Large intestine (tissue), 3 donors: ENCODE results near the gene MORN4. TPM values are rescaled to one million over a fixed set of nuclear protein-coding genes. Genes with fewer than 3 reads are reported as not detected.

Experiments used
- DNase-seq, 2 donors: peaks; one replicate each; pipeline versions ENCODE4 v3.0.0 to v3.0.0-alpha.2; 2013
- H3K27ac ChIP-seq: one replicate; pipeline ENCODE4 v1.5.1; 2013; ENCODE audit warnings: low read length
- H3K27me3 ChIP-seq: 2 replicates; pipeline ENCODE4 v1.6.1; 2013; ENCODE audit warnings: low read length; ENCODE audit not compliant: control insufficient read depth, insufficient read depth
- H3K36me3 ChIP-seq: 2 replicates; pipeline ENCODE4 v1.6.1; 2013; ENCODE audit warnings: low read length; ENCODE audit not compliant: control insufficient read depth, insufficient read depth
- H3K4me1 ChIP-seq: one replicate; pipeline ENCODE4 v1.6.1; 2013; ENCODE audit warnings: low read length; ENCODE audit not compliant: control insufficient read depth, insufficient read depth
- H3K4me3 ChIP-seq: one replicate; pipeline ENCODE4 v1.5.1; 2013; ENCODE audit warnings: low read length
- H3K9me3 ChIP-seq: one replicate; pipeline ENCODE4 v1.6.1; 2013; ENCODE audit warnings: mild to moderate bottlenecking, low read depth, low read length, moderate library complexity; ENCODE audit not compliant: control insufficient read depth
- WGBS: methylation state at CpG from one replicate; pipeline ENCODE4 v1.1.5; 2013; ENCODE audit warnings: low lambda C conversion rate; ENCODE audit not compliant: insufficient coverage; 5-methylcytosine and 5-hydroxymethylcytosine counted together
- polyA plus RNA-seq: library from polyadenylated mRNA; unstranded; fragments of 120-200 nt; gene quantifications from one replicate; pipeline ENCODE4 v1.2.1, GENCODE V29; 2013

Gene MORN4
- polyA plus RNA-seq, 1 donor, result 18.7 TPM

DNA sequence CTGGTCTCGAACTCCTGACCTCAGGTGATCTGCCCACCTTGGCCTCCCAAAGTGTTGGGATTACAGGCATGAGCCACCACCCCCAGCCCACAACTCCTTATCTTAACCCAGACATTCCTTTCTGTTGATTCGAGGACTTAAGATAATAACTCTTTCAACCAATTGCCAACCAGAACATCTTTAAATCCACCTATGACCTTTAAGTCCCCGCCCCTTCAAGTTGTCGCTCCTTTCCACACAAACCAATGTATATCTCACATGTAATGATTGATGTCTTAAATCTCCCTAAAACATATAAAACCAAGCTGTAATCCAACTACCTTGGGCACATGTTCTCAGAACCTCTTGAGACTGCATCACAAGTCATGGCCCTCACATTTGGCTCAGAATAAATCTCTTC, 68.5 kb downstream of the MORN4 start:
- no peaks in the 10 kb centered on the region for H3K4me1 ChIP-seq
- no peaks in the 10 kb centered on the region for H3K9me3 ChIP-seq
- 76% methylated on average over 3 of the region's 4 CpGs for WGBS
- no peak overlapping the region for H3K27ac ChIP-seq
- DNase-seq, result no peak
- H3K4me3 ChIP-seq, result no peak overlapping the region
- no peaks in the 10 kb centered on the region for H3K27me3 ChIP-seq
- H3K36me3 ChIP-seq, result no peaks in the 10 kb centered on the region

Other genes starting within 250 kb of the MORN4 start
- gene RRP12, start 232.2 kb downstream of the MORN4 start, polyA plus RNA-seq, result 25.3 TPM
- 138 TPM for gene PGAM1, start 207.3 kb downstream of the MORN4 start, polyA plus RNA-seq
- 39.1 TPM for gene EXOSC1, start 187.5 kb downstream of the MORN4 start, polyA plus RNA-seq
- 30.7 TPM for gene ZDHHC16, start 187.3 kb downstream of the MORN4 start, polyA plus RNA-seq
- 62.5 TPM for gene MMS19, start 135.1 kb downstream of the MORN4 start, polyA plus RNA-seq
- 4.1 TPM for gene UBTD1, start 134.6 kb downstream of the MORN4 start, polyA plus RNA-seq
- 0.13 TPM for gene ANKRD2, start 60.7 kb downstream of the MORN4 start, polyA plus RNA-seq
- 3.2 TPM for gene HOGA1, start 49.1 kb downstream of the MORN4 start, polyA plus RNA-seq
- 0.09 TPM for gene C10orf62, start 43.8 kb downstream of the MORN4 start, polyA plus RNA-seq
- gene PI4K2A, start 7.2 kb upstream of the MORN4 start, polyA plus RNA-seq, result 37.4 TPM
- 56.5 TPM for gene AVPI1, start 53.7 kb upstream of the MORN4 start, polyA plus RNA-seq
- 32.9 TPM for gene MARVELD1, start 80.2 kb upstream of the MORN4 start, polyA plus RNA-seq
- 51.2 TPM for gene ZFYVE27, start 103.6 kb upstream of the MORN4 start, polyA plus RNA-seq
- gene SFRP5, start 138.5 kb upstream of the MORN4 start, polyA plus RNA-seq, result 25.0 TPM
- 3.9 TPM for gene GOLGA7B, start 216.3 kb upstream of the MORN4 start, polyA plus RNA-seq